Measurements from ENCODE around the gene SUPT3H.

- TF ChIP-seq CTCF (IDR thresholded peaks at IDR 0.05) (no peak), EP300 (IDR thresholded peaks at IDR 0.05) (no peak)
These were observed 308.6 kb downstream of the SUPT3H start for GRCh38 chr6:45069091-45069490.

Data from ovary (tissue), 3 donors.